ENCODE data around the gene XAB2. TPM values are rescaled to one million over a fixed set of nuclear protein-coding genes. Genes with fewer than 3 reads are reported as not detected.
A peak's percentile ranks its signal among the peaks of the same experiment; 100 is the strongest.

XAB2 gene
- total RNA-seq, 1 experiment from 2014 or later = 84.4 TPM

DNA sequence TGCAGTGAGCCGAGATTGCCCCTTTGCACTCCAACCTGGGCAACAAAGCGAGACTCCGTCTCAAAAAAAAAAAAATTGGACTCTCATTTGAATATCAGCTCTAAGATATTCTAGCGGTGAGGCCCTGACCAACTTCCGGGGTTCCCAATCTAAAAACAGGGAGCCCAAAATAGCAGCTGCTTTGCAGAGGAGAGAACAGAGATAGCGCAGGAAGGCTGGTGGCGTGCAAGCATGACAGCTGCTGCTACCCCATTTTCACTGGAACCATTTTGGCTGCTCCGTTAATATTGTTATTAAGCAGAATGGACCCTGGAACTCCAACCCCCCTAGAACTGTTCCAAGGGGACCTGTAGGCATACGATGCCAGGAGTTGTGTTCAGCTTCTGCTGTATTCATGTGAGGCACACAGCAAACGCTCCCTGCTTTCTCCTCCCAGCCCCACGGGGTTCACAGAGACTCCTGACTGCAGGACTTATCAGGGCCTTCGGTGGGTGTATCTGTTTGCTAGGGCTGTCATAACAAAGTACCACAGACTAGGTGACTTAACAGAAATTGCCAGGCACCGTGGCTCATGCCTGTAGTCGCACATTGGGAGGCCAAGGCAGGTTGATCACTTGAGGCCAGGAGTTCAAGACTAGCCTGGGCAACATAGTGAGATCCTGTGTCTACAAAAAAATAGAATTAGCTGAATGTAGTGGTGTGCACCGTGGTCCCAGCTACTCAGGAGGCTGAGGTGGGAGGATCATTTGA lies 19.1 kb upstream of the XAB2 start:
- H3K4me1 ChIP-seq (ENCODE audit: insufficient read depth, low read length) = peaks cover 3% of the 10 kb centered on the region; the same call in 1 of the 2 replicates
- no peaks in the 10 kb centered on the region for H3K9me3 ChIP-seq (ENCODE audit: low read length)
- H3K79me2 ChIP-seq (ENCODE audit: low read length) = no peaks in the 10 kb centered on the region
- H3K4me2 ChIP-seq (ENCODE audit: low read length) = no peak overlapping the region
- H3K36me3 ChIP-seq (ENCODE audit: low read depth, low read length) = peaks cover 7% of the 10 kb centered on the region; the same call in 1 of the 2 replicates
- no peaks in the 10 kb centered on the region for H3K9me2 ChIP-seq (replicated peaks; ENCODE audit: low read length)
- no peak overlapping the region for H3K4me3 ChIP-seq (ENCODE audit: low read length)
- TF ChIP-seq, protein P1, sequence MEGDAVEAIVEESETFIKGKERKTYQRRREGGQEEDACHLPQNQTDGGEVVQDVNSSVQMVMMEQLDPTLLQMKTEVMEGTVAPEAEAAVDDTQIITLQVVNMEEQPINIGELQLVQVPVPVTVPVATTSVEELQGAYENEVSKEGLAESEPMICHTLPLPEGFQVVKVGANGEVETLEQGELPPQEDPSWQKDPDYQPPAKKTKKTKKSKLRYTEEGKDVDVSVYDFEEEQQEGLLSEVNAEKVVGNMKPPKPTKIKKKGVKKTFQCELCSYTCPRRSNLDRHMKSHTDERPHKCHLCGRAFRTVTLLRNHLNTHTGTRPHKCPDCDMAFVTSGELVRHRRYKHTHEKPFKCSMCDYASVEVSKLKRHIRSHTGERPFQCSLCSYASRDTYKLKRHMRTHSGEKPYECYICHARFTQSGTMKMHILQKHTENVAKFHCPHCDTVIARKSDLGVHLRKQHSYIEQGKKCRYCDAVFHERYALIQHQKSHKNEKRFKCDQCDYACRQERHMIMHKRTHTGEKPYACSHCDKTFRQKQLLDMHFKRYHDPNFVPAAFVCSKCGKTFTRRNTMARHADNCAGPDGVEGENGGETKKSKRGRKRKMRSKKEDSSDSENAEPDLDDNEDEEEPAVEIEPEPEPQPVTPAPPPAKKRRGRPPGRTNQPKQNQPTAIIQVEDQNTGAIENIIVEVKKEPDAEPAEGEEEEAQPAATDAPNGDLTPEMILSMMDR (conservative IDR thresholded peaks at IDR 0.05; ENCODE audit: low read depth, low read length) = no peak
- TF ChIP-seq EZH2 (IDR thresholded peaks at IDR 0.05; ENCODE audit: low read length, unreplicated experiment) (no peak), EZH2phosphoT487 (IDR thresholded peaks at IDR 0.05; ENCODE audit: borderline replicate concordance, low read length) (no peak)
- H3K27ac ChIP-seq (ENCODE audit: low read length) = no peak overlapping the region
- H4K20me1 ChIP-seq (ENCODE audit: low read length) = no peaks in the 10 kb centered on the region
- H2AFZ ChIP-seq (ENCODE audit: low read length) = no peak overlapping the region
- intact Hi-C loops (cut with micrococcal nuclease) = no loop called here
- CTCF ChIA-PET = interaction anchor here (0.6 to 1.0 kb wide), 2 partner anchors 80 to 130 kb away, joined by 5 to 9 read pairs; no protein-coding TSS in a partner anchor
- DNase-seq = no peak
- H3K27me3 ChIP-seq (ENCODE audit: low read length) = no peaks in the 10 kb centered on the region
- H3K9ac ChIP-seq (ENCODE audit: low read length) = no peak overlapping the region
- ATAC-seq = no peak
- POLR2A ChIA-PET (ENCODE audit: unreplicated experiment) = interaction anchor here (0.5 kb wide), 1 partner anchor 671 kb away, joined by 7 read pairs; no protein-coding TSS in a partner anchor
- H3F3A ChIP-seq (ENCODE audit: low read length, unreplicated experiment) = no peaks in the 10 kb centered on the region
- TSS peak; percentile 18 for BruUV-seq (replicated peaks)

DNA sequence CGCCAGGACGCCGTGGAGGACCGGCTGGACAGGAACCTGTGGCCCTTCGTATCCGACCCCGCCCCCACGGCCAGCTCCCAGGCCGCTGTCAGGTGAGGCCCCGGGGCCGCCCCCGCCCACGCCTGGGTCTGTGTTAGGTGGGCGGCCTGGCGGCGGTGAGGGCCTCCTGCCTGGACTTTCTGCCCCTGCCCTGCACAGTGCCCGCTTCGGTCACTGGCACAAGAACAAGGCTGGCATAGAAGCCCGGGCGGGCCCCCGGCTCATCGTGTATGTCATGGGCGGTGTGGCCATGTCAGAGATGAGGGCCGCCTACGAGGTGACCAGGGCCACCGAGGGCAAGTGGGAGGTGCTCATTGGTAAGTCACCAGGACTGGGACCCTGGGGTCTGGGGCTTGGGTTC lies 17.8 kb upstream of the XAB2 start:
- H3F3A ChIP-seq (ENCODE audit: low read length, unreplicated experiment) = no peaks in the 10 kb centered on the region
- H3K9me2 ChIP-seq (replicated peaks; ENCODE audit: low read length) = no peaks in the 10 kb centered on the region
- H3K27ac ChIP-seq (ENCODE audit: low read length) = no peak overlapping the region
- TF ChIP-seq, protein P1 (conservative IDR thresholded peaks at IDR 0.05; ENCODE audit: low read depth, low read length) = no peak
- TF ChIP-seq EZH2 (IDR thresholded peaks at IDR 0.05; ENCODE audit: low read length, unreplicated experiment) = no peak
- TF ChIP-seq EZH2phosphoT487 (IDR thresholded peaks at IDR 0.05; ENCODE audit: borderline replicate concordance, low read length) = no peak
- no peaks in the 10 kb centered on the region for H3K79me2 ChIP-seq (ENCODE audit: low read length)
- no peaks in the 10 kb centered on the region for H3K27me3 ChIP-seq (ENCODE audit: low read length)
- peaks cover 7% of the 10 kb centered on the region; the same call in 1 of the 2 replicates for H3K36me3 ChIP-seq (ENCODE audit: low read depth, low read length)
- no peaks in the 10 kb centered on the region for H4K20me1 ChIP-seq (ENCODE audit: low read length)
- intact Hi-C loops (cut with micrococcal nuclease) = no loop called here
- H3K9me3 ChIP-seq (ENCODE audit: low read length) = no peaks in the 10 kb centered on the region
- no peak overlapping the region for H3K4me3 ChIP-seq (ENCODE audit: low read length)
- H3K4me2 ChIP-seq (ENCODE audit: low read length) = no peak overlapping the region
- peaks cover under 1% of the 10 kb centered on the region; the same call in 1 of the 2 replicates for H3K4me1 ChIP-seq (ENCODE audit: insufficient read depth, low read length)
- H2AFZ ChIP-seq (ENCODE audit: low read length) = no peak overlapping the region
- DNase-seq (no peak), ATAC-seq (no peak)
- ChIA-PET POLR2A (ENCODE audit: unreplicated experiment) (no interaction called here), CTCF (no interaction called here)
- no peak overlapping the region for H3K9ac ChIP-seq (ENCODE audit: low read length)
- no TSS peak for BruUV-seq (replicated peaks)

DNA sequence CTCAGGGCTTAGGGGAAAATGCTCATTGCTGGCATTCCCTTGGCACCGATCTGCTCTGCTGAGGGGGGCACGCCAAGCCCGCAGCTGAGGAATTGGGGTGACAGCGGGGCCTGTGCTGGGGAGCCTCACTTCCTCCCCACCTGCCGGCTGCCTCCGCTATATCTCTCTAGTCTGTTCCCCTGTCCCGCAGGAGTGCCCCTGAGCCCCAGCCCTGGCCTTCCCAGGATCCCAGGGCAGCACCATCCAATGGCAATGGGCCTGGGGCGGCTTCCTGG lies 17.0 kb upstream of the XAB2 start:
- ATAC-seq (no peak), DNase-seq (no peak)
- Histone ChIP-seq H2AFZ (ENCODE audit: low read length) (no peak overlapping the region), H3K27me3 (ENCODE audit: low read length) (no peaks in the 10 kb centered on the region), H3K27ac (ENCODE audit: low read length) (no peak overlapping the region), H3K9me3 (ENCODE audit: low read length) (no peaks in the 10 kb centered on the region), H3K36me3 (ENCODE audit: low read depth, low read length) (peaks cover 7% of the 10 kb centered on the region; the same call in 1 of the 2 replicates), H3K4me1 (ENCODE audit: insufficient read depth, low read length) (no peaks in the 10 kb centered on the region), H3K4me3 (ENCODE audit: low read length) (no peak overlapping the region), H4K20me1 (ENCODE audit: low read length) (no peaks in the 10 kb centered on the region), H3K9ac (ENCODE audit: low read length) (no peak overlapping the region), H3K4me2 (ENCODE audit: low read length) (no peak overlapping the region), H3K79me2 (ENCODE audit: low read length) (no peaks in the 10 kb centered on the region), H3F3A (ENCODE audit: low read length, unreplicated experiment) (no peaks in the 10 kb centered on the region), H3K9me2 (replicated peaks; ENCODE audit: low read length) (no peaks in the 10 kb centered on the region)
- intact Hi-C loops (cut with micrococcal nuclease) = no loop called here
- no peak for TF ChIP-seq EZH2phosphoT487 (IDR thresholded peaks at IDR 0.05; ENCODE audit: borderline replicate concordance, low read length)
- TF ChIP-seq, protein P1 (conservative IDR thresholded peaks at IDR 0.05; ENCODE audit: low read depth, low read length) = no peak
- no peak for TF ChIP-seq EZH2 (IDR thresholded peaks at IDR 0.05; ENCODE audit: low read length, unreplicated experiment)
- BruUV-seq (replicated peaks) = no TSS peak
- ChIA-PET CTCF (no interaction called here), POLR2A (ENCODE audit: unreplicated experiment) (no interaction called here)

Measured in PC-3 (cell line).